GM12874 (cell line): ENCODE measurements around the gene ITGA11.

Experiments used
- CTCF ChIP-seq: IDR thresholded peaks from 2 replicates; pipeline ENCODE4 v1.5.1; 2011; ENCODE audit warnings: low read depth, mild to moderate bottlenecking, control low read depth, low read length, moderate library complexity; ENCODE audit not compliant: insufficient read depth

The ITGA11 gene

GRCh38 chr15:68299436-68299835 is 132.5 kb downstream of the ITGA11 start:
- TF ChIP-seq CTCF: no peak

- no peak for TF ChIP-seq CTCF
Measured at GRCh38 chr15:68298882-68299381, 133.0 kb downstream of the ITGA11 start.

GRCh38 chr15:68298336-68298735 is 133.6 kb downstream of the ITGA11 start:
- TF ChIP-seq CTCF: no peak

GRCh38 chr15:68295014-68295805 is 136.8 kb downstream of the ITGA11 start:
- TF ChIP-seq CTCF: no peak

- TF ChIP-seq CTCF: no peak
Measured at GRCh38 chr15:68292967-68293366, 139.0 kb downstream of the ITGA11 start.

- no peak for TF ChIP-seq CTCF
Measured at GRCh38 chr15:68292157-68292781, 139.7 kb downstream of the ITGA11 start.

- no peak for TF ChIP-seq CTCF
Measured at GRCh38 chr15:68290715-68291114, 141.2 kb downstream of the ITGA11 start.
